AML-193 (cell line): ENCODE data around the gene JADE2.
A peak's percentile ranks its signal among the peaks of the same experiment; 100 is the strongest.

Experiments used
- DNase-seq, 2 experiments: peaks; one replicate each; lab custom pipeline; 2025; lab: John Stamatoyannopoulos, UW

JADE2 gene

GRCh38 chr5:134530301-134531077 is 5.0 kb downstream of the JADE2 start:
- DNase-seq: no peak

- no peak for DNase-seq
Observed at GRCh38 chr5:134533115-134533815, 7.8 kb downstream of the JADE2 start.

GRCh38 chr5:134534058-134534725 is 8.7 kb downstream of the JADE2 start:
- DNase-seq: no peak

- no peak for DNase-seq
Observed at GRCh38 chr5:134534726-134535110, 9.2 kb downstream of the JADE2 start.

GRCh38 chr5:134536876-134537275 is 11.4 kb downstream of the JADE2 start:
- no peak for DNase-seq

- no peak for DNase-seq
Observed at GRCh38 chr5:134537297-134537696, 11.8 kb downstream of the JADE2 start.

- no peak for DNase-seq
Observed at GRCh38 chr5:134538296-134538695, 12.8 kb downstream of the JADE2 start.

- no peak for DNase-seq
Observed at GRCh38 chr5:134539732-134540131, 14.3 kb downstream of the JADE2 start.

- DNase-seq: no peak
Observed at GRCh38 chr5:134540747-134541733, 15.6 kb downstream of the JADE2 start.

- peak; percentile 14 to 21 for DNase-seq
Observed at GRCh38 chr5:134541736-134542376, 16.4 kb downstream of the JADE2 start.

- no peak for DNase-seq
Observed at GRCh38 chr5:134543820-134544614, 18.5 kb downstream of the JADE2 start.

GRCh38 chr5:134545070-134545868 is 19.8 kb downstream of the JADE2 start:
- no peak for DNase-seq

GRCh38 chr5:134547066-134547465 is 21.6 kb downstream of the JADE2 start:
- DNase-seq: no peak

GRCh38 chr5:134547579-134547978 is 22.1 kb downstream of the JADE2 start:
- no peak for DNase-seq

GRCh38 chr5:134547999-134548658 is 22.7 kb downstream of the JADE2 start:
- no peak for DNase-seq

- no peak for DNase-seq
Observed at GRCh38 chr5:134549714-134550113, 24.2 kb downstream of the JADE2 start.

GRCh38 chr5:134550271-134551214 is 25.1 kb downstream of the JADE2 start:
- DNase-seq: no peak

- DNase-seq: no peak
Observed at GRCh38 chr5:134551901-134552300, 26.4 kb downstream of the JADE2 start.
